Measurements from ENCODE around the gene CCSER1. TPM values are rescaled to one million over a fixed set of nuclear protein-coding genes. Genes with fewer than 3 reads are reported as not detected.
A peak's percentile ranks its signal among the peaks of the same experiment; 100 is the strongest.

CCSER1 gene
- total RNA-seq, 4 donors from 2014 or later: 27.5 to 66.5 (median 54.3) TPM

DNA sequence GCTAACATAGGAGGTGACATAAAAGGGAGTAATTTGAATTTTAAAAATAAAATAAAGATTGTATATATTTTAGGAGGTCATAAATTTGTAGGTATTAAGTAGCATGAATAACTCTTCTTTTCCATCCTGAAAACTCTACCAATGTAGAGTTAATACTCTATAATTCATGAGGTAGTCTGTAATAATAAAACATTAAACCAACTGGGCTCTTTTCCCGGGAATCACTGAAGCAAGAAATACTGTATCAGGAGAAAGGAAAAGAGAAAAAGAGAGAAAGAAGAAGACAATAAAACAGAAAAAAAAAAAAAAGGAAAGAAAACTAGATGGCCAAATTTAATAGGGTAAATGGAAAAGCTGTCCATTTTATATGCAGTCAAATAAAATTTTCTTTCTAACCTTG lies 984.4 kb downstream of the CCSER1 start:
- Histone ChIP-seq H3K27me3 (no peaks in the 10 kb centered on the region), H3K36me3 (no peaks in the 10 kb centered on the region), H3K27ac (no peak overlapping the region), H3K9me3 (no peaks in the 10 kb centered on the region), H3K4me3 (no peak overlapping the region), H3K4me1 (no peaks in the 10 kb centered on the region)
- DNase-seq: no peak
- TF ChIP-seq, protein P1, sequence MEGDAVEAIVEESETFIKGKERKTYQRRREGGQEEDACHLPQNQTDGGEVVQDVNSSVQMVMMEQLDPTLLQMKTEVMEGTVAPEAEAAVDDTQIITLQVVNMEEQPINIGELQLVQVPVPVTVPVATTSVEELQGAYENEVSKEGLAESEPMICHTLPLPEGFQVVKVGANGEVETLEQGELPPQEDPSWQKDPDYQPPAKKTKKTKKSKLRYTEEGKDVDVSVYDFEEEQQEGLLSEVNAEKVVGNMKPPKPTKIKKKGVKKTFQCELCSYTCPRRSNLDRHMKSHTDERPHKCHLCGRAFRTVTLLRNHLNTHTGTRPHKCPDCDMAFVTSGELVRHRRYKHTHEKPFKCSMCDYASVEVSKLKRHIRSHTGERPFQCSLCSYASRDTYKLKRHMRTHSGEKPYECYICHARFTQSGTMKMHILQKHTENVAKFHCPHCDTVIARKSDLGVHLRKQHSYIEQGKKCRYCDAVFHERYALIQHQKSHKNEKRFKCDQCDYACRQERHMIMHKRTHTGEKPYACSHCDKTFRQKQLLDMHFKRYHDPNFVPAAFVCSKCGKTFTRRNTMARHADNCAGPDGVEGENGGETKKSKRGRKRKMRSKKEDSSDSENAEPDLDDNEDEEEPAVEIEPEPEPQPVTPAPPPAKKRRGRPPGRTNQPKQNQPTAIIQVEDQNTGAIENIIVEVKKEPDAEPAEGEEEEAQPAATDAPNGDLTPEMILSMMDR (IDR thresholded peaks at IDR 0.05): no peak
- TF ChIP-seq POLR2A (IDR thresholded peaks at IDR 0.05): no peak

DNA sequence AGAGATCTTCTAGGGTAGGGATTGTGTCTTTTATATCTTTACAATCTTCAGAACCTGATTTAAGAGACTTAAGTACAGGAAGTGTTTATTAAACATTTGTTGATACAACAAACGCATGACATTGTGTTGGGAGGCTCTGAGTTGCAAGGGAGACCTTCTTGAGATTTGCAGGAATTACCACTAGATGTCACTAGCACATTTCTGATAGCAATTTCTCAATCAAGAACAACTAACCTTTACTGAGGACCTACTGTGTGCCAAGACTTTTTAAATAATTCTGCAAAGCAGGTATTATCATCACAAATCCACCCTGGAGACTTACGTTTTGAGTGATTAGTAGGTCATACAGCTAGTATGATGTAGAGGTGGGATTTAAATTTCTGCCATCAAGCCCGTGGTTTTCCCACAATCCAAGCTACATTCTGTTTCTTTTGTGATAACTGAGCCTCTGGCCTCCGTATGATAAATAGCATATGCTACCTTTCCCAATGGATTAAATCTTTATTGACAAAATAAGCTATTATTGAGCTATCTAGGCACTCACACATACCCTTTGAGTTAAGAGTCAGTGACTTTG lies 986.0 kb downstream of the CCSER1 start:
- no peak for DNase-seq
- Histone ChIP-seq H3K36me3 (no peaks in the 10 kb centered on the region), H3K27ac (no peak overlapping the region), H3K4me1 (no peaks in the 10 kb centered on the region), H3K9me3 (no peaks in the 10 kb centered on the region), H3K4me3 (no peak overlapping the region), H3K27me3 (no peaks in the 10 kb centered on the region)
- TF ChIP-seq, protein P1 (IDR thresholded peaks at IDR 0.05): peak in 4 of 6 experiments; percentile 25 to 59 (median 52)
- TF ChIP-seq POLR2A (IDR thresholded peaks at IDR 0.05): no peak

DNA sequence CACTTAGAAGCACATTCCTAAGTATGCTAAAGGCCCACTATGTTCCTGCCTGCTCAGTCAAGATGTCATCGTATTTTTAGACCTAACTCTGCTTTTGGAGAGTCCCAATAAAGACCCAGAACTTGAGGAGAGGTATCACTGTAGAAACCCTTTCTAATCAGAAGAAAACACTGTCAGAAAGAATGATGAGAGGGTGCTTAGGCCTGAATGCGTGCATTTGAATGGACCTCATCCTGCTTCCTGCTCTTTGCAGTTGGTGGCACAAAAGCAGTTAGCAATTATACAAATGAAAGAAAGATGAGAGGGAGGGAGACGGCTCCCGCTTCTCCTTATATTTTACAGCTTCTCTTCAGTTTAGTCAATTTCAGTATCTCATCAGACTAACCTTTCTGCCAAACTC lies 987.2 kb downstream of the CCSER1 start:
- Histone ChIP-seq H3K9me3 (no peaks in the 10 kb centered on the region), H3K27ac (no peak overlapping the region), H3K4me1 (no peaks in the 10 kb centered on the region), H3K27me3 (no peaks in the 10 kb centered on the region), H3K4me3 (no peak overlapping the region), H3K36me3 (no peaks in the 10 kb centered on the region)
- TF ChIP-seq POLR2A (IDR thresholded peaks at IDR 0.05): no peak
- TF ChIP-seq, protein P1 (IDR thresholded peaks at IDR 0.05): no peak
- DNase-seq: no peak

DNA sequence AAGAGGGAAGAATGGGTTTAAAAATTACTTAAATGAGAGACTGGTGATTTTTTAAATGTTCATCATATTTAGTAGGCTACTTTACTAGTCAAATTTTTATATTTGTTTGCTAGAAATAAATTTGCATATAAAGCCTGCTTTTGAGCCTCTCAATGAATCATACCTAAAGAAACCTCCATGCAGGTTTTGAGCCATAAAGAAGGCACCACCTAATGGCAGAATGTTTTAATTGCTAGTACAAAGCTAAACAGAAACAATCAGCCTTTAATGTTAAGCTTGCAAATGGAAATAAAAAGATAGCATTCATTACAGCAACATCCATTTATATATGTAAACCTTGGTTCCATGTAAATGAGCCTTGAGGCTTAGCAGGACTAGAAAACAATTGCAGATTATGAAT lies 989.7 kb downstream of the CCSER1 start:
- H3K9me3 ChIP-seq: no peaks in the 10 kb centered on the region
- no peak for DNase-seq
- H3K36me3 ChIP-seq: no peaks in the 10 kb centered on the region
- no peak overlapping the region for H3K4me3 ChIP-seq
- no peaks in the 10 kb centered on the region for H3K4me1 ChIP-seq
- H3K27ac ChIP-seq: no peak overlapping the region
- no peaks in the 10 kb centered on the region for H3K27me3 ChIP-seq
- TF ChIP-seq, protein P1 (IDR thresholded peaks at IDR 0.05): peak in 3 of 6 experiments; percentile 24 to 35 (median 33)
- no peak for TF ChIP-seq POLR2A (IDR thresholded peaks at IDR 0.05)

DNA sequence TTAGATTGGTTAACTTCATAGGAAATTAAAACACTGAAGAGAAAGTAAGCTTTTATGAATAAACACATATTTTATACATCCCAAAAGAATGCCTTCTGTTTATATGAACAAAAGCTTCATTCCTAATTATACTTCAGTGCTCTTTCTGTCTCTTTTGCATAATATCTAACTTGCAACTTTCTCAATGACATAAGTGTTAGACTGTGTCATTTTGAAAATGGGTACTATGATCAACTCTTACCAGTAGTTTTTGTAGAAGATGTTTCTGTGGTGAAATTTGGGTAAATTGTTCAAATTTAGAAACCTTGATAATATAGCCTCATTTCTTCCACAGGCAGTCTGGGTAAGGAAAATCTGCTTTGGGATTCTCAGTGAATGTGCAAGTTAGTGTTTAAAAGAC lies 991.4 kb downstream of the CCSER1 start:
- Histone ChIP-seq H3K27ac (no peak overlapping the region), H3K9me3 (no peaks in the 10 kb centered on the region), H3K27me3 (no peaks in the 10 kb centered on the region), H3K36me3 (no peaks in the 10 kb centered on the region), H3K4me3 (no peak overlapping the region), H3K4me1 (no peaks in the 10 kb centered on the region)
- no peak for DNase-seq
- TF ChIP-seq POLR2A (IDR thresholded peaks at IDR 0.05): no peak

DNA sequence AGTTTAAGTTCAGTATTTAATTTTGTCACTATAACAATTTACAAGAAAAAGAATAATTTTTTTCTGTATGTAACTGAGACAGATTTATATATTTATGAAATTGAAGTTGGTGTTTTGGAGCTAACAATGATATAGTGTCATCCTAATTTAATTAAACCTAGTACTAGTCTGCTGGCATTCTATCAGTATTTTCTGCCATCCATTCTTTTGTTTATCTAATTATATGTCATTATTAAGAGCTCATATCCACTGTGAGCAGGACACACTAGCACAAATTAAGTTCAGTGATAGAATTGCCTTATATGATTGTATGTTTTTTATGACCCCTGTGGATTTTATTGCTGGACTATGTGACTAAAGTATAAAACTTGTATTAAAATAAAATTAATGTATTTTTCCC lies 996.5 kb downstream of the CCSER1 start:
- no peaks in the 10 kb centered on the region for H3K36me3 ChIP-seq
- no peak for TF ChIP-seq POLR2A (IDR thresholded peaks at IDR 0.05)
- TF ChIP-seq, protein P1 (IDR thresholded peaks at IDR 0.05): no peak
- no peak for DNase-seq
- H3K4me1 ChIP-seq: no peaks in the 10 kb centered on the region
- no peak overlapping the region for H3K27ac ChIP-seq
- no peaks in the 10 kb centered on the region for H3K9me3 ChIP-seq
- H3K4me3 ChIP-seq: no peak overlapping the region
- no peaks in the 10 kb centered on the region for H3K27me3 ChIP-seq
